ENCODE data around the gene HAUS3. TPM values are rescaled to one million over a fixed set of nuclear protein-coding genes. Genes with fewer than 3 reads are reported as not detected.

HAUS3 gene
- total RNA-seq, 1 experiment from 2014 or later: 11.2 TPM

- DNase-seq (ENCODE audit: low read depth, low spot score) (no peak), ATAC-seq (no peak)
- ChIA-PET CTCF (no interaction called here), POLR2A (interaction anchor here (0.5 kb wide), 1 partner anchor 18 kb away, joined by 4 read pairs; no protein-coding TSS in a partner anchor)
- TF ChIP-seq POLR2AphosphoS5 (IDR thresholded peaks at IDR 0.05; ENCODE audit: low read depth, low read length): no peak
- no peak for TF ChIP-seq REST (IDR thresholded peaks at IDR 0.05; ENCODE audit: insufficient read depth in 1 of 2, low read depth in 2 of 2, low read length in 1 of 2)
- TF ChIP-seq TCF7L2 (IDR thresholded peaks at IDR 0.05; ENCODE audit: low read depth, low read length): no peak
- no peak for TF ChIP-seq CTCF (IDR thresholded peaks at IDR 0.05)
- no peak for TF ChIP-seq SIN3A (IDR thresholded peaks at IDR 0.05; ENCODE audit: borderline replicate concordance, insufficient read depth, low read depth, low read length)
- Histone ChIP-seq H3K27me3 (ENCODE audit: control insufficient read depth, insufficient read depth, low read length) (no peaks in the 10 kb centered on the region), H3K4me1 (ENCODE audit: control insufficient read depth, insufficient read depth, low read length) (no peaks in the 10 kb centered on the region), H3K36me3 (ENCODE audit: control insufficient read depth, insufficient read depth, low read length) (no peaks in the 10 kb centered on the region; the same call in 1 of the 2 replicates), H3K27ac (ENCODE audit: low read length) (no peak overlapping the region), H3K9me3 (ENCODE audit: control insufficient read depth, insufficient read depth, low read depth, low read length) (no peaks in the 10 kb centered on the region), H3K4me3 (ENCODE audit: low read depth in 2 of 2, low read length in 2 of 2) (no peak overlapping the region)
- intact Hi-C loops (cut with micrococcal nuclease; ENCODE audit: unreplicated experiment) (no loop called here), in situ Hi-C loops (cut with HindIII; ENCODE audit: low pct_unique_long_range_greater_than_20kb, low sequenced_read_pairs) (no loop called here)
- no TSS peak for BruUV-seq (replicated peaks)
Measured at GRCh38 chr4:2194496-2194895, 47.4 kb downstream of the HAUS3 start.

GRCh38 chr4:2193326-2193725, 48.6 kb downstream of the HAUS3 start:
- ChIA-PET POLR2A (interaction anchor here (0.7 kb wide), 1 partner anchor 637 kb away, joined by 3 read pairs; no protein-coding TSS in a partner anchor), CTCF (no interaction called here)
- no peaks in the 10 kb centered on the region for H3K27me3 ChIP-seq (ENCODE audit: control insufficient read depth, insufficient read depth, low read length)
- no peak for DNase-seq (ENCODE audit: low read depth, low spot score)
- no peaks in the 10 kb centered on the region for H3K9me3 ChIP-seq (ENCODE audit: control insufficient read depth, insufficient read depth, low read depth, low read length)
- no peak for ATAC-seq
- TF ChIP-seq REST (IDR thresholded peaks at IDR 0.05; ENCODE audit: insufficient read depth in 1 of 2, low read depth in 2 of 2, low read length in 1 of 2) (no peak), SIN3A (IDR thresholded peaks at IDR 0.05; ENCODE audit: borderline replicate concordance, insufficient read depth, low read depth, low read length) (no peak)
- H3K36me3 ChIP-seq (ENCODE audit: control insufficient read depth, insufficient read depth, low read length): no peaks in the 10 kb centered on the region; the same call in 1 of the 2 replicates
- BruUV-seq (replicated peaks): no TSS peak
- intact Hi-C loops (cut with micrococcal nuclease; ENCODE audit: unreplicated experiment): no loop called here
- no peak overlapping the region for H3K27ac ChIP-seq (ENCODE audit: low read length)
- no peaks in the 10 kb centered on the region for H3K4me1 ChIP-seq (ENCODE audit: control insufficient read depth, insufficient read depth, low read length)
- H3K4me3 ChIP-seq (ENCODE audit: low read depth in 2 of 2, low read length in 2 of 2): no peak overlapping the region
- in situ Hi-C loops (cut with HindIII; ENCODE audit: low pct_unique_long_range_greater_than_20kb, low sequenced_read_pairs): no loop called here
